T-helper 22 cell (primary cell): Measurements from ENCODE around the gene GMPPB.
"Not testable (repeated sequence)": the region's sequence is repeated elsewhere in the genome, so short reads cannot be mapped to it uniquely, and the experiment has no call there.

Experiments used
- DNase-seq: peaks from one replicate; pipeline ENCODE4 v3.0.0-alpha.2; 2020; ENCODE audit warnings: low read depth

The GMPPB gene

GRCh38 chr3:49689908-49690624, 33.7 kb downstream of the GMPPB start:
- not testable (repeated sequence) for DNase-seq

GRCh38 chr3:49689046-49689907, 34.5 kb downstream of the GMPPB start, which contains the start of the genes MST1 and RNF123:
Gene MST1 (minus strand): TSS chr3:49689474. CDS start chr3:49688691, 783 bp downstream.
Gene RNF123 (plus strand): TSS chr3:49689557. CDS start chr3:49691166, 1,609 bp downstream.
- peak; percentile 83 for DNase-seq

GRCh38 chr3:49688338-49689045, 35.3 kb downstream of the GMPPB start:
- not testable (repeated sequence) for DNase-seq

GRCh38 chr3:49687424-49687795, 36.3 kb downstream of the GMPPB start:
- not testable (repeated sequence) for DNase-seq

GRCh38 chr3:49686769-49687423, 36.9 kb downstream of the GMPPB start:
- DNase-seq = peak; percentile 33

- DNase-seq = peak; percentile 23
Measured at GRCh38 chr3:49686346-49686745, 37.4 kb downstream of the GMPPB start.

- DNase-seq = not testable (repeated sequence)
Measured at GRCh38 chr3:49685846-49686245, 37.9 kb downstream of the GMPPB start.

- DNase-seq = not testable (repeated sequence)
Measured at GRCh38 chr3:49685103-49685502, 38.6 kb downstream of the GMPPB start.

- not testable (repeated sequence) for DNase-seq
Measured at GRCh38 chr3:49684453-49684852, 39.3 kb downstream of the GMPPB start.

- DNase-seq = no peak
Measured at GRCh38 chr3:49683162-49683561, 40.6 kb downstream of the GMPPB start.

- DNase-seq = no peak
Measured at GRCh38 chr3:49681543-49681942, 42.2 kb downstream of the GMPPB start.

GRCh38 chr3:49681232-49681522, 42.6 kb downstream of the GMPPB start:
- no peak for DNase-seq

- no peak for DNase-seq
Measured at GRCh38 chr3:49680493-49681231, 43.1 kb downstream of the GMPPB start.

GRCh38 chr3:49675912-49676311, 47.8 kb downstream of the GMPPB start:
- no peak for DNase-seq

GRCh38 chr3:49674497-49674983, 49.2 kb downstream of the GMPPB start:
- peak; percentile 8 for DNase-seq

- peak; percentile 96 for DNase-seq
Measured at GRCh38 chr3:49673715-49674496, 49.8 kb downstream of the GMPPB start, which contains the start of gene APEH. Gene APEH (plus strand): TSS chr3:49674351. CDS start chr3:49674402, 51 bp downstream.

GRCh38 chr3:49673121-49673714, 50.5 kb downstream of the GMPPB start:
- DNase-seq = no peak

- peak; percentile 29 for DNase-seq
Measured at GRCh38 chr3:49671291-49672288, 52.2 kb downstream of the GMPPB start.

GRCh38 chr3:49670940-49671290, 52.8 kb downstream of the GMPPB start:
- no peak for DNase-seq
